ENCODE results near the gene NEGR1.

Gene NEGR1

DNA sequence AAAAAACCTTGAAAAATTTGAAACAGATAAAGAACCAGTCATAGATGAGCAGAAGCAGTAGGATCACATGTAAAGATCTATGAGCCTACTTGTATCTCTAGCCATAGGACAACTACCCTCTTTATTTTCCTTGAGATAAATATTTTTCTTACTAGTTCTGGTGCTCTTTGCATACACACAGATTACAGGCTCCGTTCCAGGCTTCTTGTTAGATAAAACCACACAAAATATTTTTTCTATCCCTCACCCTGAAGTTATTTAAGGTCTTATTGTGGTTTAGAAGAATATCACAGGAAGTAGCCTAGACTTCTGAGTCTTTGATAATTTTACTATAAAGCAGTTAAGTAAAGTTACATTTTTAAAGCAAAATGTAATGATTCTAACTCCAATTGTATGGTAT lies 512.2 kb downstream of the NEGR1 start:
- DNase-seq: no peak

DNA sequence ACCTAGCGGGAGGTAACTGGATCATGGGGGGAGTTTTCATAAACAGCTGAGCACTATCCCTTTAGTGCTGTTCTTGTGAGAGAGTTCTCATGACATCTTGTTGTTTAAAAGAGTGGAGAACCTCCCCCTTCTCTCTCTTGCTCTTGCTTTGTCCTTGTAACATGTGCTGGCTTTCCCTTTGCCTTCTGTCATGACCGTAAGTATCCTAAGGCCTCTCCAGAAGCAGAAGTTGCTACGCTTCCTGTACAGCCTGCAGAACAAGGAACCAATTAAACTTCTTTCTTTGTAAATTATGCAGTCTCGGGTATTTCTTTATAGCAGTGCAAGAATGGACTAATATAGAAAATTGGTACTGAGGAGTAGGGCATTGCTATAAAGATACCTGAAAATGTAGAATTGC lies 515.6 kb downstream of the NEGR1 start:
- no peak for DNase-seq

DNA sequence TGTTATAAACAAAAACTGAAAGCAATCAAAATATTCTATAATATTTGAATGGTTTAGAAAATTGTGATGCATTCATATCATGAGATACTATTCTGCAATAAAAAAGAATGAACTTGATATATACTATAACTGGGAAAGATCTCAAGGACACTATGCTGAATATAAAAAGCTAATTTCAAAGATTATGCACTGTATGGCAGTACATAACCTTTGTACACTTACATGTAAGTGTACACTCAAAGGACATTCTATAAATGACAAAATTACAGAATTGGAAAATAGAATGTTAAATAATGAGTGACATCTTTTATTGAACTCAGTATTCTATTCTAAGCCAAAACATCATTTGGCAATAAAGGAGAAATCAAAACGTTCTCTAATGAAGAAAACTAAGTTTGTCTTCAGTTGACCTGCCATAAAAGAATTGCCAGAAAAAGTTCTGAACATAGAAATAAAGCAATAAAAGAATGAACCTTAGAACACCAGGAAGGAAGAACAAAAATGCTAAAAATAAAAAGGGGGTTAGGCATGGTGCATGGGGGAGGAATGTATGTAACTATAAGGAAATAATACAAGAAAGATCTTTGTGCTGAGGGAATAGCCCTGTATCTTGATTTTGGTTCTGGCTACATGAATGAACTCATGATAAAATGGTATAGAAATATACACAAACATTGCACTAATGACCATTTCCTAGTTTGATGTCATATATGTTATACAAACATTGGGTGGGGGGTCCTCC lies 519.7 kb downstream of the NEGR1 start:
- no peak for DNase-seq

DNA sequence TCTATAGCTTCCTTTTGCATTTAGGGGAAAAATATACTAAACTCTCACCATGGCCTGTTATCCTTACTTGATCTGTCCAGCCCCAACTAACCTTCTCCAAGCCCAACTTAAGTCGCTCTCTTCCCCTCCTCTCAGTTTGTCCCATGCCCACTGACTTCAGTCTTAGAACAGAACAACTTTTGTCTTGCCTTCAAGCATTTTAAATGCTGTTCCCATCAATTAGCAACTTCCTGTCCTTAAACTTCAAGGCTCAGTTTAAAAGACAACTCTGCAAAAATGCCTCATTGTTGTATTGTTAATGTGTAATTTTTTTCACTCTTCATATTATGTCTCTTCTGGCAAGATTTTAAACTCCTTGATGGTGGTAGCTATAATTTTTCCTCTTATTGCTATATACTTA lies 526.9 kb downstream of the NEGR1 start:
- no peak for DNase-seq

DNA sequence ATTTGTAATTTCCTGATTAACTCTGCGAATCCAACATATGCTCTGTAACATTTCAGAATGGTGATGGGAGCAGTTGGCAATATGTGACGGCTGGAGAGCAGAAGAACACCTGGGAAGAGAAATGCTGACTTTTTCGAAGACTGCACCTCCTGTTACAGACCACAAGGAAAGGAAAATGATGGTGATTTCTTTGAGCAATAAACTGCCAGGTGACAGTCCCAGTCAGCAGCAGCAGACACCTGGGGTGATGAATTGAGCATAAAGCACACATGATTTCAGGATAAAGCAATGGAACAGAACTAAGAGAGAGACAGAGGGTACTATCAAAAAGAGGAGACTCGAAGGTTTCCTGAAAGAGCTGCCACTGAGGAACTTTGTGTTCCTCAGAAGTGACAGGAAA lies 528.6 kb downstream of the NEGR1 start:
- DNase-seq: no peak

DNA sequence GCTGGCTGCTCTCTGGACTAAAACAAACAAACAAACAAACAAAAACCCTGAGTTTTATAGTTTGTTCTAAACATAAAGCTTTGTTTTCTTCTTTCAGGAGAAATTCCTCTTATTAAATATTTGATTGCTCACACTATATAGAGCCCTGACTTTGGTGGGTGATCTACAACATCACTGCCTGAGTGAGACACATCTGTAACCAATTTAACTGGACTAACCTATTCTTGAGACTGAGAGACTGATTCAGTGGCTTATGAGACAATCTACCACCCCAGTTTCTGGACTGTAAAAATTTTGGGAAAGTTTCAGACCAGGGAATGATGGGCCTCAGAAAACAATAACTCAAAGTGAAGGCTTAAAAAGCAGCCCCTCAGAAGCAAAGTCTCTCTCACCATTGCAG lies 537.0 kb downstream of the NEGR1 start:
- no peak for DNase-seq

DNA sequence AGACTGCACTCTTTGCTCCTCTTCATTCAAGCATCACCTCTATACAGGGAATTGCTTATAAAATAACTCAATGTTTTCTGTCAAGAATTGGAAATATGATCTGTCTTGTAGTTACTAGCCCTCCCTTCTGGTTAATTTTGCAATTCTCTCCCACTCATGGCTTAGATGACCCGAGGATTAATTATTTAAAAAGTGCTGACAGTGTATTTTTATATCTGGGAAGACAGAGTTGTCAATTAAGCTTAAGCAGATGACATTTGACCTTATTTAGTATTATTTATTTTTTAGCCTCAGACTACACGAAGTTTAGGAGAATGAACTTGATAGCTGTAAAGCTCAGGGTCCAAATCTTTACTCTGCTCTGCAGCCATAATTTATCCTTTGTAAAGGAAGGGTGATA lies 538.5 kb downstream of the NEGR1 start:
- DNase-seq: no peak

DNA sequence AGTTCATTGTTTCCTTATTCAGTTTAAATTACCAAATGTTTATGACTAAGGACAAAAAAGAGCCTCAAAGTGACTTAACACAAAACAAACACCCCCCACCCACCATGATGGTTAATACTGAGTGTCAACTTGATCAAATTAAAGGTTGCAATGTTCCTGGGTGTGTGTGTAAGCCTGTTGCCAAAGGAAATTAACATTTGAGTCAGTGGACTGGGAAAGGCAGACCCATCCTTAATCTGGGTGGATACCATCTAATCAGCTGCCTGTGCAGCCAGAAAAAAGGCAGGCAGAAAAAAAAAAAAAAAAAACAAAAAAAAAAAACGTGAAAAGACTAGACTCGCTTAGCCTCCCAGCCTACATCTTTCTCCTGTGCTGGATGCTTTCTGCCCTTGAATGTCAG lies 543.4 kb downstream of the NEGR1 start:
- no peak for DNase-seq

DNA sequence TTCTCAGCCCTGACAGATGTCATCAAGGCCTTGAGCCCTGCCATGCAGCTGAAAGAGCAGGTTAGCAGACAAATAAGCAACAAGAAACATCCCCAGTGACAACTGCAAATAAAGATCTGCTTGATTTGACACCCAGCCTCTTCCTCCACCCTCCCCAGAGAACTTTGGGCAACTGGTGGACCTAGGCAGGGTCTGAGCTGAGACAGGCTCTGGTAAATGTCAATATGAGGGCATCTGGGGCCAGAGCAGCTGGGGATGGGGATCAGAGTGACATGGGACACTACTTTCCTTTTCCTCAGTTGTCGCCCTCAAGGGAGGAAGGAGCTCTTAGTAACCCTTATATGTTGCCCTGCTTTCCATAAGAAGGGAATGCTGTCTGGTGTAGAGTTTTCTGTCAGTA lies 544.1 kb downstream of the NEGR1 start:
- no peak for DNase-seq

DNA sequence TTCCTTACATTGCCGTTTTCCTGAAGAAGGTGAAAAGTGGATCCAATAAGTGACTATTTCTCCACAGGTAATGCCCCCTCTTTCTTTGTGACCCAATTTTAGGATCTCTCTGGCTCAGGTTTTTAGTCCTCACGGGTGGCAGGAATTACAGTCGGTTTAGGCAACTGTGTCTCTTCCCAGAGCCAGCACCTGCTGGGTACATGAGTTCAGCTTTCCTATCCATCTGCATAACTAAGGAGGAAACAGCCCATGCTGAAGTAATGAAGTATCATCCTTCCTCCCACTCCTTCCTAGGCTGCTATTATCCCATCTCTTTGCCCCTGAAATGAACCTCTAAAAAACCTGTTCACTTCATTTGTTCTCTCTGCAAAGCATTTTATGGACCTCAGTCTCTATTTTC lies 544.6 kb downstream of the NEGR1 start:
- no peak for DNase-seq

DNA sequence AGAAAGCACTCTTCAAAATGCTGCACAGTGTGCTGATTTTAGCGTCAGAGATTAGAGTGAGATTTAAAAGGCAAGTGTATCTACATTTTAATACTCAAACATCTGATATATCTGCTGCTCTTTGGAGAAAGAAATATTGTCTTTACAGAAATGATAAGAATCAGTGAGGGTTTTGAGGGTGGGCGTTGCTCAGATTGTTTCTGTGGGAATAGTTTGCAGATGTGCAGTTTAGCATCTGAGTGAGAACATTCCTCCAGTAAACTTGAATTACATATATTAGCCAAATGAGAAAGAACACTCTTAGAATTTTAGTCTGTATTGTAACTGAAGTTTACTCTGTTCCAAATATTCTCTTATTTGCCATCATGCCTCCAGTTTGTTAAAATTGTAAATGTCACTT lies 549.2 kb downstream of the NEGR1 start:
- no peak for DNase-seq

DNA sequence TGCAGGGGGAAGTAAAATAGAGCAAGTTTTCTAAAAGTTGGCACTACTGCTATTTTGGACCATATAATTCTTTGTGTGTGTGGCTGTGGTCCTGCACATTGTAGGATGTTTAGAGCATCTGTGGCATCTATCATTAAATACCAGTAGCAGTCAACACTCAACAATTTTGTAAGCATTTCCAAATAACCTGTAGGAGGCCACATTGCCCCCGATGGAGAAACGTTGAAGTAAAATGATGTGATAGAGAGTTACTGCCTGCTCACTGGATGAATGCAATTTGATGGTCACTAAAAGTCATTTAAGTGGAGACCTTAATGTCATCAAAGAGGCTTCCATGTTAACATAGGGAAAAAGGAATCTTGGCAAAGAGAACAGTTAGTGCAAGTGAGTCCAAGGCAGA lies 560.8 kb downstream of the NEGR1 start:
- DNase-seq: no peak

DNA sequence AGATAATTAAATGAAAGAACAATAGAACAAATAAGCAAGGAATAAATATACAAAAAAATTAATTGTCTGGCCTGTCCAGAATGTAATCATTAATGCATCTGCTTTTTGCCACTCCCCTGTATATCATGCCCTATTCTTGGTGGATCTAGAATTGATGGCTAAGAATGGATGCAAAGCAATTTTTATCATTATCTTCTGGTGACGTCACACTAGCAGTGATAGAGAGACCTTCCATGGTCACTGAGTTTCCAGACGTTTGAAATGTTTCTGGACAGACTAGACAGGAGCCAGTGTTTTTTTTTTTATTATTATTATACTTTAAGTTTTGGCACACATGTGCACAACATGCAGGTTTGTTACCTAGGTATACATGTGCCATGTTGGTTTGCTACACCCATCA lies 563.0 kb downstream of the NEGR1 start:
- DNase-seq: no peak

DNA sequence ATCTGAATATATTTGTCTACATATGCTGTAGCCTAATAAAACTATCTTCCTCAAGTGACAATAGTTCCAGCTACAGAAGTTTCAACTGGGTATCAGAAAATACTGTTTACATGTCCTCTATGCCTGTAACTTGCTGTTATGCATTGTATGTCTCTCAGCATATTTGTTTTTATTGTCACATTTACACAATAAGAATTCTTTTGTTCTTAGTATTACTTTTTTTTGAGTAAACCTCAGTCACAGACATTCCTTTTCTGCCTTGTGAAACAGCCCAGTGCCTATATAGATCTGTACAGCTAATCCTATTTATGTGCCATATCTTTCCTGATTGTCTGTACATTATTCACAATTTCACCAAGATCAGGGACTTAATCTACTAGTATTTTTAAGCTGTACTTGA lies 565.2 kb downstream of the NEGR1 start:
- no peak for DNase-seq

DNA sequence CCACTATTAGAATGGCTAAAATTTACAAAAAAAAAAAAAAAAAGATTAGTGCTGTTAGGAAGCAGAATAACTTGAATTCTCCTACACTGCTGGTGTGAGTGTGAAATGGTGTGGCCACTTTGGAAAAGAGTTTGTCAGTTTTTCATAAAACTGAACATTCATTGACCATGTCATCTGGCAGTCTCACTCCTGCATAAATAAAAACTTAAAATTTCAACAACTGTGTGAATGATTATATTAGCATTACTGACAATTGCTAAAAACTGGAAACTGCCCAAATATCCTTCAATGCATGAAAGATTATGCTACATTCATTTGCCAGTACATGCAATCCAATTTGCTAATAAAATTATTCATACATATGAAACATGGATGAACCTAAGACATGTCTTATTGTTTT lies 570.9 kb downstream of the NEGR1 start:
- DNase-seq: no peak

DNA sequence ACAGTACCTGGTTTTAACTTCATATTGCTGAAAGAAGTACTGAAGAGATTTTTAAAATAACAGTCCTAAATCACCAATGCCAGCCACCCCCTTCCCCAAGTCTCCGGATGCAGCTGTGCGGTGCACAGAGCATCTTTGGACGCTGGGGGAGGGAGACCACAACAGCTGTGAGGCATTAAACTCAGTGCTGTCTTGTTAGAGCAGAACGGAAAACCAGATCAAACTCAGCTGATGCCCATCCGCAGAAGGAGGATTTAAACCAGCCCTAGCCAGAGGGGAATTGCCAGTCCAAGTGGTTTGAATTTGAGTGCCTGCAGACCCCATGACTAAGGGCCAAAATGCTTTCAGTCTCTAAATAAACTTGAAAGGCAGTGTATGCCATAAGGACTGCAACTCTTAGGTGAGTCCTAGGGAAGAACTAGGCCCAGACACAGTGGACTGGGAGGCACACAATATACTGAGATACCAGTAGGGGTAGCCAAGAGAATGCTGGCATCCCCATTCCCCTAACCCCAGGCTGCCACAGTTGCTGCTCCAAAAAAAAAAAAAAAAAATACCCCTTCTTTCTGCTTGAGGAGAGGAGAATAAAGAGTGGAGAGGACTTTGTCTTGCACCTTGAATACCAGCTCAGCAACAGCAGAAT lies 576.2 kb downstream of the NEGR1 start:
- no peak for DNase-seq

DNA sequence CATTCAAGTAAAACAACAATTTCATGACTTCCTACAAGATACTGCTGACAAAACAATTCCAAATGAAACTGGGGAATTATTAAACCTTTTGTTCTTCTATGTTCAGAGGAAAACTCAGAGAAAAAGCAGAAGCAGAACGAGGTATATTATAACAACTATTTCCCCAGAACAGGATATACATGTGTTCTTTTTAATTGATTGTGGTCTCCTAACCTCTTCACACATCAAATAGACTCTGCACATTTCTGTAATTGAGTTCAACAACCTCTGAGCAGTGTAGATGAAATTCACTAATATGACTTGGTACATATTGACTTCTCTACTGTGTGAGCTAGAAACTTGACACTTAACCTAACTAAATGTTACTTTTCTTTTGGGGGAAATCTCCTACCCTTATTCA lies 584.2 kb downstream of the NEGR1 start:
- no peak for DNase-seq

DNA sequence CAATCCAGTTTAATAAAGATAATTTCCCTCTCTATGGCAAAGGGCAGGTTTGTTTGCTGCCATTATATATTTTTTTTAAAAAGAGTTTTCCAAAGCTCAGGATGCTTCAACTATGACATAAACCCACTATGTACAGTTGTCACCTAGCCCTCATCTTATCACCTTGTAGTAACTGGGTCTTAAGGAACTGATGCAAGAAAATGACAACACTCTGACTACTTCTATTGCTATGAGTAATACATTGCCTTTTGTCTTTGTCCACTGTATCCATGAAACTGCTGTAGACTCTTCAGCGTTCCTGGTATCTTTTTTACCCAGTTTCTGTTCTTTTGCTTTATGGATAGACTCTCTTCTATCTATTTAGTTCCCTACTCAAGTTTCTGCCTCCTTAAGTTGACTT lies 586.5 kb downstream of the NEGR1 start:
- no peak for DNase-seq

DNA sequence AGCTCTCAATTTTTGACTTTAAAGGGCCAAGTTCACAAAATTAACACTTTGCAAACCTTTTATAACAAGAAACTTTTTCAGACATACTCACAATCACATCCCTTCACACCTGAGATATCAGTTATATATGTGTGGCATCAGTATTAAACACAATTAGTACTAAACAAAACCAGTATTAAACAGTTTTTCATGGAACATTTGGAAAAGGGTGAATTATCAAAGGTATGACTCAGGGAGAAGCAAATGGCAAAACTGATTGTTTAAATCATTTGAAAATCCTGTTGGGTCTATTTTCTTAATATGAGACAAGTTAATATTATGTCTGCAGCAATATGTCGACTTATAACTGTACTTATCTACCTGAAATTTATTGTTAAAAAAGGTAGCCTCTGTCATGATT lies 587.3 kb downstream of the NEGR1 start:
- DNase-seq: no peak

DNA sequence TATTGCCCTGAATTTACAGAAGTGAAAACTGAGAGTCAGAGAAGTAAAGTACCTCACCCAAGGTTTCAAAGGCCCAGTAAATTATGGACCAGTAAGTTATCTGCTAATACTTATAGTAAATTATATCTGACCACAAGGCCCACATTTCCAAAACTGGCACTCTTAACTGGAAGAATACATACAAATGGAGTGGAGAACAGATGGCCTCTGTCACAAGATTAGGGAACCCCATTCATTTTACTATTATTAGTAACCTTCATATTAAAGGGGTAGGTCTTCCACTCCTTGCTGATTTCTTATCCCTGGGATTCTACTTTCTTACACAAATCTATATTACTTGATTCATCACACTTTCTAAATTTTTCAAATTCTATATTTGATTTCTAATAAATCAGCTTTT lies 588.8 kb downstream of the NEGR1 start:
- DNase-seq: no peak

DNA sequence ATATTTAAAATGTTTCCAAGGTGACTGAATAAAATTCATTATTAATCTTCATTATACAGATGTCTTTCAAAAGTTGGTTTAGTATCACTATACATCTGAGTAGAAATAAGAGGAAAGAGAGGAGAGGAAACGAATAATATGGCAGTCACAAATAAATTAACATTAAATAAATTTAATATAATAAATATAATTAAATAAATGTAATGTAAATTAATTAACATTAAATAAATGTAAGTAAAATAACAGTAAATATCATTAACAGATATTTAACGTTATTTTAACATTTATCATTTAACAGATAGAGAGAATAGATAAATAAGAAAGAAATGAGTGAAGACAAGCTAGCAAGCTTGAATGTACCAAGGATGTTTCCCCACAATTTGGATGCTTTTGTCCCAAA lies 592.7 kb downstream of the NEGR1 start:
- DNase-seq: no peak

DNA sequence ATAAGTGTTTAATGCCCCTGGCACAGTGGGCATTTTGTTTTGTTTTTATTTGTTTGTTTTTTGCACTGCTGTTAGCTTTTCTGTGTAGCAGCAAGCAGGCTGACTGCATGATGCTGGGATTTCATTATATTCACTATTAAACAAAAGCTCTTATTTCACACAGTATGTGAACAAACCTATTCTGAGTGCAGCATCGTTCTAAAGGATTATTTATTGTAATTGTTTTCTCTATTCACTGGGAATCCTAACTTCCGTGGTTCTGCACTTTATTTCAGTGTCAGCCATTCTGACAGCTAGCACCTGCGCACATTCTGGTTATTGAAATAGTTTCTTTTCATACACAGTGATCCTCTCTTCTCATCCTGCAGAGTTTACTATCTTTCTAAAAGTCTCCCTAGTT lies 595.0 kb downstream of the NEGR1 start:
- DNase-seq: no peak

DNA sequence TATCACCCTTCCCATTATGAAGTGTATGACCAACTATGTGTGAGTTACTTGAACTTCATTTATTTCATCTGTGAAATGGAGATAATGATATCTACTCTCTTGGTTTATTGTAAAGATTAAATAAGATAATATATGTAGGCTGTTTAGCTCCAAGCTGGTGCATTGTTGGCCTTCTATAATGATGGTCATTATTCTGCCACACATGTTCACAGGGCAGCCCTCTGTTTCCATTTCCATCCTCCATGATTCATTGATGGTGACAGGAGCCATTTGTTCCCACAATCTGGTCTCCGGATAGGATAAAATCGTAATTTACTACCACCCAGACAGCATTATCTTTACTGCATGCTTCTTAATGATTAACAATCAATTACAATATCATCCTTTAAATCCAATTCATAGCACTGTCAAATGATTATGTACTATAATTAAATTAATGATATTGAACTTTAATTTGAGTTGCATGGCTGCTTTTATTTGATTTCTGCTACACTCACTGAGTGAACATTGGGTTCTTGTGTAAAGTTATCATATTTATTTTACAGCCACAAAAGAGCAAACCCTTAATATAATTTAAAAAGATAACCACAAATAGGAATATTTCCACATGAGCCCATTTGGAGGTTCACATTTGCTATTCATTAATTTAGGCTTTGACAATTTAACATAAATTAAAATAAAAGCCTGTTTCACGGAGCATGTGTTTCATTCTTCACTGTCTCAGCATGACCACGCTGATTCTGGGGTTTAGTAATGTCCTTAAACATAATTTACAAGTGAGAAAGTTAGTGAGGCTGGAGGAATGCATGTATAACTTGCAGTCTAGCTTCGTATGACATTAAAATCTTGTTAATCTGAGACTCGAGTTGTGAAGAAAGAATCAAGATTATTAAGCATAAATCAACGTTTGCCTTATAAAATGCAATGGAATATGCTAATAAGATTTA lies 605.1 kb downstream of the NEGR1 start:
- DNase-seq: no peak

DNA sequence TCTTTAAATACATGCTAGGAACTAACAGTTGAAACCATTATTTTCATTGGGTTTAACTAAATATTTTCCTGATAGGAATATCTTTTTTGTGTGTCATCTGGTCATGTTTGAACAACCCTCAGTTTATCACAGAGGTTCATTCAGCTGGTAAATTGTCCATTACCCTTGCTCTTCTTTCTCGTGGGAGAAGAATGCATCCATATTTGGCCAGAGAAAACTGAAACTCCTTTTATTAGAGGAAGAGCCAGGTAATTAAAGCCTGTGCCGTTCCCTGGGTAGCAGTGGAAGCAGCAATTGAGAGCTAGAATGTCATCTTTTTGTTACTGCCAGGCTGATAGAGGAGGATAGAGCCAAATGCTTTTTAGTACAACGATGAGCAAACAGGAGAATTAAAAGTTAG lies 614.3 kb downstream of the NEGR1 start:
- no peak for DNase-seq

All from effector CD4-positive, alpha-beta T cell (primary cell).